Liver (tissue), 3 donors: Measurements from ENCODE around the gene STX1A.

Experiments
- EGR1 ChIP-seq, 2 donors: IDR thresholded peaks; 2 replicates each; pipeline ENCODE4 v1.6.1; 2016 to 2018; ENCODE audit warnings: antibody characterized with exemption in 2 of 2, low read depth in 2 of 2
- FOXA1 ChIP-seq: IDR thresholded peaks from 2 replicates; pipeline ENCODE4 v1.6.1; 2016; ENCODE audit warnings: antibody characterized with exemption
- FOXA2 ChIP-seq: IDR thresholded peaks from 2 replicates; pipeline ENCODE4 v1.6.1; 2016; ENCODE audit warnings: antibody characterized with exemption
- JUND ChIP-seq, 2 donors: IDR thresholded peaks; 2 replicates each; pipeline ENCODE4 v1.6.1; 2016; ENCODE audit warnings: antibody characterized with exemption in 2 of 2
- RAD21 ChIP-seq, 2 donors: IDR thresholded peaks; 2 replicates each; pipeline ENCODE4 v1.6.1; 2016; ENCODE audit warnings: antibody characterized with exemption in 2 of 2, mild to moderate bottlenecking in 2 of 2
- RXRA ChIP-seq, 2 donors: IDR thresholded peaks; 2 replicates each; pipeline ENCODE4 v1.6.1; 2017 to 2018; ENCODE audit warnings: antibody characterized with exemption in 2 of 2, mild to moderate bottlenecking in 1 of 2
- SP1 ChIP-seq: IDR thresholded peaks from 2 replicates; pipeline ENCODE4 v1.6.1; 2018; ENCODE audit warnings: antibody characterized with exemption, mild to moderate bottlenecking
- TAF1 ChIP-seq: conservative IDR thresholded peaks from 2 replicates; pipeline ENCODE4 v1.6.1; 2016; ENCODE audit warnings: antibody characterized with exemption, mild to moderate bottlenecking
- YY1 ChIP-seq: IDR thresholded peaks from 2 replicates; pipeline ENCODE4 v1.6.1; 2016; ENCODE audit warnings: antibody characterized with exemption, mild to moderate bottlenecking
- TF ChIP-seq, protein P1 (sequence below): IDR thresholded peaks from 2 replicates; pipeline ENCODE4 v1.6.1; 2016; ENCODE audit warnings: antibody characterized with exemption
- TF ChIP-seq, protein P2 (sequence below): IDR thresholded peaks from 2 replicates; pipeline ENCODE4 v1.6.1; 2016; ENCODE audit warnings: antibody characterized with exemption
- TF ChIP-seq, protein P3 (sequence below): fragments of 150-350 bp; IDR thresholded peaks from 2 replicates; pipeline ENCODE4 v1.5.1; 2017; ENCODE audit warnings: improper control_type of control experiment, low read depth, low read length; ENCODE audit not compliant: missing input control
- TF ChIP-seq, protein P4 (sequence below): IDR thresholded peaks from 2 replicates; pipeline ENCODE4 v1.6.1; 2016; ENCODE audit warnings: antibody characterized with exemption, mild to moderate bottlenecking
- TF ChIP-seq, protein P5 (sequence below): IDR thresholded peaks from 2 replicates; pipeline ENCODE4 v1.6.1; 2016; ENCODE audit warnings: antibody characterized with exemption
- donor health status: healthy.
- donor health status: healthy.

DNA sequence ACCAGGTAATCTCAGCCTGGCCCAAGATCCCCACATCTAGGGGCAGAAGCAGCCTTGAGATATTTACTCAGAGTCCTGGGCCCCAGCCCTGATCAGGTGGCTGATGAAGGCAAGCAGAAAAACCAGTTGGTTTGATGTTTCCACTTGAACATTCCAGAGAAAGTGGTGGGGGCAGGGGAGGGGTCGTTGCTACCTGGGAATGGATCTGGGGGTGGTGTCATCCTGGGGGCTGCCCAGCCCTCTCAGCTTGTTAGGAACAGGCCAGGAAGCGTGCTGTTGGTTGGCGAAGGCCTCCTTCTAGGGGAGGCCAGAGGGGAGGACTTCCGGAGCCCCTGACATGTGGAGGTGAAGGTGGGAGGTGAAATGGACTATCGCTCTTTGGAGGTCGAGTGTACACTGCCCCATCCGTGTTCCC, 22.9 kb upstream of the STX1A start:
- TF ChIP-seq, protein P1, sequence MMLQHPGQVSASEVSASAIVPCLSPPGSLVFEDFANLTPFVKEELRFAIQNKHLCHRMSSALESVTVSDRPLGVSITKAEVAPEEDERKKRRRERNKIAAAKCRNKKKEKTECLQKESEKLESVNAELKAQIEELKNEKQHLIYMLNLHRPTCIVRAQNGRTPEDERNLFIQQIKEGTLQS: no peak
- TF ChIP-seq, protein P2, sequence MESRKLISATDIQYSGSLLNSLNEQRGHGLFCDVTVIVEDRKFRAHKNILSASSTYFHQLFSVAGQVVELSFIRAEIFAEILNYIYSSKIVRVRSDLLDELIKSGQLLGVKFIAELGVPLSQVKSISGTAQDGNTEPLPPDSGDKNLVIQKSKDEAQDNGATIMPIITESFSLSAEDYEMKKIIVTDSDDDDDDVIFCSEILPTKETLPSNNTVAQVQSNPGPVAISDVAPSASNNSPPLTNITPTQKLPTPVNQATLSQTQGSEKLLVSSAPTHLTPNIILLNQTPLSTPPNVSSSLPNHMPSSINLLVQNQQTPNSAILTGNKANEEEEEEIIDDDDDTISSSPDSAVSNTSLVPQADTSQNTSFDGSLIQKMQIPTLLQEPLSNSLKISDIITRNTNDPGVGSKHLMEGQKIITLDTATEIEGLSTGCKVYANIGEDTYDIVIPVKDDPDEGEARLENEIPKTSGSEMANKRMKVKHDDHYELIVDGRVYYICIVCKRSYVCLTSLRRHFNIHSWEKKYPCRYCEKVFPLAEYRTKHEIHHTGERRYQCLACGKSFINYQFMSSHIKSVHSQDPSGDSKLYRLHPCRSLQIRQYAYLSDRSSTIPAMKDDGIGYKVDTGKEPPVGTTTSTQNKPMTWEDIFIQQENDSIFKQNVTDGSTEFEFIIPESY: no peak
- TF ChIP-seq RAD21 (IDR thresholded peaks at IDR 0.05): no peak
- TF ChIP-seq SP1: no peak
- TF ChIP-seq JUND (IDR thresholded peaks at IDR 0.05): no peak
- TF ChIP-seq, protein P3, sequence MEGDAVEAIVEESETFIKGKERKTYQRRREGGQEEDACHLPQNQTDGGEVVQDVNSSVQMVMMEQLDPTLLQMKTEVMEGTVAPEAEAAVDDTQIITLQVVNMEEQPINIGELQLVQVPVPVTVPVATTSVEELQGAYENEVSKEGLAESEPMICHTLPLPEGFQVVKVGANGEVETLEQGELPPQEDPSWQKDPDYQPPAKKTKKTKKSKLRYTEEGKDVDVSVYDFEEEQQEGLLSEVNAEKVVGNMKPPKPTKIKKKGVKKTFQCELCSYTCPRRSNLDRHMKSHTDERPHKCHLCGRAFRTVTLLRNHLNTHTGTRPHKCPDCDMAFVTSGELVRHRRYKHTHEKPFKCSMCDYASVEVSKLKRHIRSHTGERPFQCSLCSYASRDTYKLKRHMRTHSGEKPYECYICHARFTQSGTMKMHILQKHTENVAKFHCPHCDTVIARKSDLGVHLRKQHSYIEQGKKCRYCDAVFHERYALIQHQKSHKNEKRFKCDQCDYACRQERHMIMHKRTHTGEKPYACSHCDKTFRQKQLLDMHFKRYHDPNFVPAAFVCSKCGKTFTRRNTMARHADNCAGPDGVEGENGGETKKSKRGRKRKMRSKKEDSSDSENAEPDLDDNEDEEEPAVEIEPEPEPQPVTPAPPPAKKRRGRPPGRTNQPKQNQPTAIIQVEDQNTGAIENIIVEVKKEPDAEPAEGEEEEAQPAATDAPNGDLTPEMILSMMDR: no peak
- TF ChIP-seq RXRA (IDR thresholded peaks at IDR 0.05): no peak
- TF ChIP-seq, protein P4, sequence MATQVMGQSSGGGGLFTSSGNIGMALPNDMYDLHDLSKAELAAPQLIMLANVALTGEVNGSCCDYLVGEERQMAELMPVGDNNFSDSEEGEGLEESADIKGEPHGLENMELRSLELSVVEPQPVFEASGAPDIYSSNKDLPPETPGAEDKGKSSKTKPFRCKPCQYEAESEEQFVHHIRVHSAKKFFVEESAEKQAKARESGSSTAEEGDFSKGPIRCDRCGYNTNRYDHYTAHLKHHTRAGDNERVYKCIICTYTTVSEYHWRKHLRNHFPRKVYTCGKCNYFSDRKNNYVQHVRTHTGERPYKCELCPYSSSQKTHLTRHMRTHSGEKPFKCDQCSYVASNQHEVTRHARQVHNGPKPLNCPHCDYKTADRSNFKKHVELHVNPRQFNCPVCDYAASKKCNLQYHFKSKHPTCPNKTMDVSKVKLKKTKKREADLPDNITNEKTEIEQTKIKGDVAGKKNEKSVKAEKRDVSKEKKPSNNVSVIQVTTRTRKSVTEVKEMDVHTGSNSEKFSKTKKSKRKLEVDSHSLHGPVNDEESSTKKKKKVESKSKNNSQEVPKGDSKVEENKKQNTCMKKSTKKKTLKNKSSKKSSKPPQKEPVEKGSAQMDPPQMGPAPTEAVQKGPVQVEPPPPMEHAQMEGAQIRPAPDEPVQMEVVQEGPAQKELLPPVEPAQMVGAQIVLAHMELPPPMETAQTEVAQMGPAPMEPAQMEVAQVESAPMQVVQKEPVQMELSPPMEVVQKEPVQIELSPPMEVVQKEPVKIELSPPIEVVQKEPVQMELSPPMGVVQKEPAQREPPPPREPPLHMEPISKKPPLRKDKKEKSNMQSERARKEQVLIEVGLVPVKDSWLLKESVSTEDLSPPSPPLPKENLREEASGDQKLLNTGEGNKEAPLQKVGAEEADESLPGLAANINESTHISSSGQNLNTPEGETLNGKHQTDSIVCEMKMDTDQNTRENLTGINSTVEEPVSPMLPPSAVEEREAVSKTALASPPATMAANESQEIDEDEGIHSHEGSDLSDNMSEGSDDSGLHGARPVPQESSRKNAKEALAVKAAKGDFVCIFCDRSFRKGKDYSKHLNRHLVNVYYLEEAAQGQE: no peak
- TF ChIP-seq, protein P5, sequence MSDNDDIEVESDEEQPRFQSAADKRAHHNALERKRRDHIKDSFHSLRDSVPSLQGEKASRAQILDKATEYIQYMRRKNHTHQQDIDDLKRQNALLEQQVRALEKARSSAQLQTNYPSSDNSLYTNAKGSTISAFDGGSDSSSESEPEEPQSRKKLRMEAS: no peak
- no peak for TF ChIP-seq TAF1
- TF ChIP-seq FOXA1: no peak
- TF ChIP-seq FOXA2: no peak
- TF ChIP-seq YY1: no peak
- TF ChIP-seq EGR1 (IDR thresholded peaks at IDR 0.05; ENCODE audit: low read depth in 2 of 2): no peak
